Lung (tissue), 12 donors: Measurements from ENCODE around the gene VPS8. TPM values are rescaled to one million over a fixed set of nuclear protein-coding genes. Genes with fewer than 3 reads are reported as not detected.

Source experiments
- ATAC-seq: fragments of 200-7000 bp; cut with Tn5 transposase; one replicate; pipeline ENCODE4 v1.9.1; 2020; ENCODE audit warnings: moderate number of reproducible peaks; ENCODE audit not compliant: insufficient read depth, low FRiP score
- DNase-seq, 3 donors: peaks; one replicate each; pipeline ENCODE4 v3.0.0-alpha.2; 2013 to 2017
- H3K27ac ChIP-seq, 2 donors: one replicate each; pipeline ENCODE4 v1.5.1; 2013; ENCODE audit warnings: mild to moderate bottlenecking in 2 of 2, moderate library complexity in 2 of 2, control low read depth in 1 of 2, inconsistent platforms in 1 of 2, low read depth in 1 of 2, low read length in 1 of 2
- H3K27me3 ChIP-seq, 3 donors: one replicate each; pipeline ENCODE4 v1.5.1; 2013; ENCODE audit warnings: low read length in 2 of 3; ENCODE audit not compliant: control insufficient read depth in 3 of 3, insufficient read depth in 3 of 3
- H3K36me3 ChIP-seq, 4 donors: one replicate each; pipeline ENCODE4 v1.5.1; 2013; ENCODE audit warnings: low read length in 4 of 4, mild to moderate bottlenecking in 1 of 4, moderate library complexity in 1 of 4; ENCODE audit not compliant: control insufficient read depth in 4 of 4, insufficient read depth in 4 of 4
- H3K4me1 ChIP-seq, 5 donors: one replicate each; pipeline ENCODE4 v1.5.1; 2013; ENCODE audit warnings: low read length in 5 of 5, mild to moderate bottlenecking in 2 of 5, moderate library complexity in 1 of 5; ENCODE audit not compliant: control insufficient read depth in 5 of 5, insufficient read depth in 5 of 5
- H3K4me3 ChIP-seq: one replicate; pipeline ENCODE4 v1.5.1; 2013; ENCODE audit warnings: mild to moderate bottlenecking, control low read depth, moderate library complexity
- H3K9ac ChIP-seq, 2 donors: one replicate each; pipeline ENCODE4 v1.5.1; 2013; ENCODE audit warnings: low read length in 2 of 2, control low read depth in 1 of 2; ENCODE audit not compliant: insufficient read depth in 1 of 2
- H3K9me3 ChIP-seq, 4 donors: one replicate each; pipeline ENCODE4 v1.5.1; 2013; ENCODE audit warnings: low read length in 3 of 4, mild to moderate bottlenecking in 1 of 4, moderate library complexity in 1 of 4; ENCODE audit not compliant: control insufficient read depth in 4 of 4, insufficient read depth in 3 of 4
- WGBS, 2 donors: extraction: QIAGEN DNeasy Blood & Tissue Kit; methylation state at CpG; one replicate each; pipeline ENCODE4 v1.1.7; 2013; 5-methylcytosine and 5-hydroxymethylcytosine counted together
- polyA plus RNA-seq, 2 donors: library from polyadenylated mRNA; stranded (reverse); fragments of 200-250 nt; gene quantifications; one replicate each; pipeline ENCODE4 v1.2.1, GENCODE V29; 2013
- total RNA-seq, 2 donors: library from RNA; depleted of rRNA in 1 of 2; stranded (reverse); fragments of >200 nt in 1 of 2; gene quantifications; one replicate each; pipeline ENCODE4 v1.2.1, GENCODE V29; 2014 to 2021
- TF ChIP-seq, protein P1 (sequence below): IDR thresholded peaks from 2 replicates; pipeline ENCODE4 v1.5.1; 2012; ENCODE audit warnings: mild to moderate bottlenecking; ENCODE audit errors: control extremely low read depth, extremely low read depth
- donor health status: control.
- donor health status: control.
- donor health status: Bipolar disorder and iron deficiency.
- donor health status: healthy.
- donor health status: DM: yes; HTN: yes; CAD: no.

Gene VPS8
- total and polyA plus RNA-seq, 4 donors, result 13.9 to 184 (median 38.5) TPM

GRCh38 chr3:185040425-185040824, 228.5 kb downstream of the VPS8 start:
- no peak for DNase-seq
- no peak overlapping the region for H3K27ac ChIP-seq
- H3K4me1 ChIP-seq, result peaks cover 0 to 3% (median 0%) of the 10 kb centered on the region in 5 donors
- 96 to 97% methylated on average over 1 of the region's 1 CpG for WGBS, 2 donors
- peaks cover 0 to 3% (median 1%) of the 10 kb centered on the region in 4 donors for H3K9me3 ChIP-seq
- no peak for ATAC-seq
- H3K4me3 ChIP-seq, result no peak overlapping the region
- peaks cover 0 to 2% (median under 1%) of the 10 kb centered on the region in 4 donors for H3K36me3 ChIP-seq
- no peak overlapping the region for H3K9ac ChIP-seq
- TF ChIP-seq, protein P1, sequence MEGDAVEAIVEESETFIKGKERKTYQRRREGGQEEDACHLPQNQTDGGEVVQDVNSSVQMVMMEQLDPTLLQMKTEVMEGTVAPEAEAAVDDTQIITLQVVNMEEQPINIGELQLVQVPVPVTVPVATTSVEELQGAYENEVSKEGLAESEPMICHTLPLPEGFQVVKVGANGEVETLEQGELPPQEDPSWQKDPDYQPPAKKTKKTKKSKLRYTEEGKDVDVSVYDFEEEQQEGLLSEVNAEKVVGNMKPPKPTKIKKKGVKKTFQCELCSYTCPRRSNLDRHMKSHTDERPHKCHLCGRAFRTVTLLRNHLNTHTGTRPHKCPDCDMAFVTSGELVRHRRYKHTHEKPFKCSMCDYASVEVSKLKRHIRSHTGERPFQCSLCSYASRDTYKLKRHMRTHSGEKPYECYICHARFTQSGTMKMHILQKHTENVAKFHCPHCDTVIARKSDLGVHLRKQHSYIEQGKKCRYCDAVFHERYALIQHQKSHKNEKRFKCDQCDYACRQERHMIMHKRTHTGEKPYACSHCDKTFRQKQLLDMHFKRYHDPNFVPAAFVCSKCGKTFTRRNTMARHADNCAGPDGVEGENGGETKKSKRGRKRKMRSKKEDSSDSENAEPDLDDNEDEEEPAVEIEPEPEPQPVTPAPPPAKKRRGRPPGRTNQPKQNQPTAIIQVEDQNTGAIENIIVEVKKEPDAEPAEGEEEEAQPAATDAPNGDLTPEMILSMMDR, result no peak
- no peaks in the 10 kb centered on the region for H3K27me3 ChIP-seq

- TF ChIP-seq, protein P1, result no peak
Observed at GRCh38 chr3:185041540-185041939, 229.6 kb downstream of the VPS8 start.

DNA sequence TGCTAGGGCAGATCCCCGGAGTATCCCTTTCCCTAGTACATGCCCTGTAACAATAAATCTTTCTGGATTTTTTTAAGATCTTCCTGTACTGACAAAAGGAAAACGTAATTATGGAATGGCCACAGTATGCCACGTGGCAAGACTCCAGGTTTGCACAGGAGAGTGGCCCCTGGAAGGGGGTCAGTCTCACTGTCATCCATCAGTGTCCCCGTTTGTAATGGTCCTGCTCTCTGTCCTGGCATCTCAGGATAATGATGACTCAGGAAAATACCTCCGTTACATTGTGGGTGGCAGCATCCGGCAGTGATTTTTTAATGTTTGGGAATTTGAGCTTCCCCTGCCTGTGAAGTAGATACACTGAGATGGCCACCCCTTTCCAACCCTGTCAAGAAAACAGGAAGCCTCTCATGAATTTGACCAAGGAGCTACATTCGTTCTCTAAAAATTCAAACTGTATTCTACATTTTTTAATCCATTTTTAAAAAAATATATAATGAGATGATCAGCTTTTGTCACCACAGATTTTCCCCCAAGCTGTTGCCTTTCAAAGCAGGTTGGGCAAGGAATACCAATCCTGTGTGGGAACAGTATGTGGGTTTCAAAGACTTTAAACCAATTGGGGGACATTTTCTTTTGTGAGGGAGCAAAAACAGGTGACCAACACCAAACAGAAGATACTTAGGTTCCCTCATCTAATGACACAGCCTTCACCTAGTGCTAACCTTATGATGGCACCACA, 230.5 kb downstream of the VPS8 start:
- ATAC-seq, result no peak
- Histone ChIP-seq H3K4me3 (no peak overlapping the region), H3K4me1 (peaks cover 0 to 10% (median 6%) of the 10 kb centered on the region in 5 donors), H3K9me3 (peaks cover 0 to 2% (median 0%) of the 10 kb centered on the region in 4 donors), H3K27me3 (no peaks in the 10 kb centered on the region), H3K36me3 (peaks cover 0 to 2% (median 0%) of the 10 kb centered on the region in 4 donors), H3K27ac (no peak overlapping the region), H3K9ac (no peak overlapping the region)
- DNase-seq, result peak in 2 of 3 donors; percentile 2 to 10
- TF ChIP-seq, protein P1, result no peak
- WGBS, 2 donors, result 72 to 84% methylated on average over 7 of the region's 7 CpGs

More at GRCh38 chr3:185041540-185041939, 229.6 kb downstream of the VPS8 start:
- ATAC-seq (no peak), DNase-seq (no peak)
- Histone ChIP-seq H3K4me1 (peaks cover 0 to 9% (median 3%) of the 10 kb centered on the region in 5 donors), H3K27ac (no peak overlapping the region), H3K27me3 (no peaks in the 10 kb centered on the region), H3K36me3 (peaks cover 0 to 2% (median 0%) of the 10 kb centered on the region in 4 donors), H3K9ac (no peak overlapping the region), H3K4me3 (no peak overlapping the region), H3K9me3 (peaks cover 0 to 3% (median 1%) of the 10 kb centered on the region in 4 donors)
- 96 to 98% methylated on average over 4 of the region's 4 CpGs for WGBS, 2 donors
